GM21717 (cell line): ENCODE data around the gene ABHD5.
A peak's percentile ranks its signal among the peaks of the same experiment; 100 is the strongest.

Experiments
- ATAC-seq: cut with Tn5 transposase; IDR thresholded peaks from one replicate; pipeline ENCODE4 v1.9.1; 2021; ENCODE audit warnings: mild to moderate bottlenecking, moderate library complexity; ENCODE audit not compliant: unreplicated experiment

Gene ABHD5

DNA sequence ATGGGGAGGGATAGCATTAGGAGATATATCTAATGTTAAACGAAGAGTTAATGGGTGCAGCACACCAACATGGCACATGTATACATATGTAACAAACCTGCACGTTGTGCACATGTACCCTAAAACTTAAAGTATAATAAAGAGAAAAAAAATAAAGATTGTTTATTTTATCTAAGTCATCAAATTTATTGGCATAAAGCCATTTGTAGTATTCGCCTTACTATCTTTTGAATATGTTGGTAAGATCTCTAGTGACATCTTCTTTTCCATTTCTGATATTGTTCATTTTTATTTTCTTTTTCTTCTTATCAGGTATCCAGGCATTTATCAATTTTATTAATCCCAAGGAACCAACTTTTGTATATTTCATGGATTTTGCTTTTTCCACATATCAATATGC, 5.8 kb upstream of the ABHD5 start:
- ATAC-seq, result no peak

DNA sequence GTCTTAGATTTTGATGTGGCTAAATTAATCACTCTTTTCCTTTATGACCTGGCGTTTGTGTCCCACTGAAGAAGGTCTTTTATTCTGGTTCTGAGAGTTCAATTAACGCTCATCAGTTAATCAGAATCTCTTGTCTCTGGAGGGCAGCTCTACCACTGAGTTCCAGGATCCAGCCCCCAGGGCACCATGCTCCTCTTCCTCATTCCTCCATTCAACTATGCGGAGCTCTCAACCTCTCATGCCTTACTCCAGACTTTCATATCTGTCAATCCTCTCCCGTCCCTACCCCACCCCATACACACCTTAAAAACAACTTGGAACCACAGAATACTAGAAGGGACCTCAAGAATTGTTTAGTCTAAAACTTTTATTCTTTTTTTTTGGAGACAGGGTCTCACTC, 4.8 kb upstream of the ABHD5 start:
- ATAC-seq, result no peak

DNA sequence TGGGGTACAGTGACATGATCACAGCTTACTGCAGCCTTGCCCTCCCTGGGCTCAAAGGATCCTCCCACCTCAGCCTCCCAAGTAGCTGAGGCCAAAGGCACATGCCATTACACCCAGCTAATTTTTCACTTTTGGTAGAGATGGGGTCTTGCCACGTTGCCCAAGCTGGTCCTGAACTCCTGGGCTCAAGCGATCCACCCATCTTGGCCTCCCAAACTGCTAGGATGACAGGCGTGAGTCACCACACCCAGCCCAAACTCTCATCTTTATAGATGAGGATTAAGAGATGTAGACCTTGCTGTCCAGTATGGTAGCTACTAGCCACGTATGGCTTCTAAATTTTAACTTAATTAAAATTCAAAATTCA, 4.4 kb upstream of the ABHD5 start:
- no peak for ATAC-seq

DNA sequence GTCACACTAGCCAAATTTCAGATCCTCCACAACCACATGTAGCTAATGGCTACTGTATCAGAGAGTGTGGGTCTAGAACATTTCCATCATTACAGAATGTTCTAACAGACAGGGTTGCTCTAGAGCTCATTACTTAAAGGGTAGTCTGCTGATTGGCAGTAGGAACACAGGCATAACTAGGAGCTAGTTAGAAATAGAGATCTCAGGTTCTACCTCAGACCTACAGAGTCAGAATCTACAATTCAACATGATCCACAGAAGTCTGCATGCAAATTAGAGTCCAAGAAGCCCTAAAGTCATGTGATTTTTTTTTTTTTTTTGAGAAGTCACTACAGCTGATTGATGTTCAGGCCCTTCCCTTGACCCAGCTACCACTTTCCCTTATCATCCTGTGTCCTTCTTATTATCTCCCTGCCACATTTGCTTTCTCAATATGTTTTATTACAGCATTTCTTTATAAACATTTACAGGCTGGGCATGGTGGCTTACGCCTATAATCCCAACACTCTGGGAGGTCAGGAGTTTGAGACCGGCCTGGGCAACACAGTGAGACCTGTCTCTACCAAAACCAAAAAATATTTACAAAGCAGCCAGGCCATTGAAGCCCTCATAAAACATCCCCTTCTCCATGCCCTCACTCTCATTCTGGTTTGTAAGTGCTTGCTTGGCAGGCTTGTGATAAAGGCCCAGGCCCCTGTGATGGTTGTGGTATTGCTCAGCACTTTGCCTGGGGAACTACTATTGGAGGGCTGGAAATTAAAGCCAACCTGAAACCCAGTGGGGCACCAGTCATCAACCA, 3.8 kb upstream of the ABHD5 start:
- no peak for ATAC-seq

DNA sequence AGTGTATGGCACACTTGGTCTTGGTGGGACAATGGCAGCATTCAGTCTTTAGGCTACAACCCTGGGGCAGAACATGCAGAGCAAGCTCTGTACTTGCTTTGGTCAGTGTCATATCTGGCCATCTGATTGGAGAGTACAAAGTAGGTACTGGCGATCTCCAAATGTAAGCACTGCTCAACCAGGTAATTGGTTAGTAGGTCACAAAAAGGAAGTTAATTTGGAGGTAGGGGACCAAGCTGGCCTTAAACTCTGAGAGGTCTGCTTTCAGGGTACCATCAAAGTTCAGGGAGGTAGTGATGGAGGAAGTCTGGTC, 3.3 kb upstream of the ABHD5 start:
- ATAC-seq, result no peak

DNA sequence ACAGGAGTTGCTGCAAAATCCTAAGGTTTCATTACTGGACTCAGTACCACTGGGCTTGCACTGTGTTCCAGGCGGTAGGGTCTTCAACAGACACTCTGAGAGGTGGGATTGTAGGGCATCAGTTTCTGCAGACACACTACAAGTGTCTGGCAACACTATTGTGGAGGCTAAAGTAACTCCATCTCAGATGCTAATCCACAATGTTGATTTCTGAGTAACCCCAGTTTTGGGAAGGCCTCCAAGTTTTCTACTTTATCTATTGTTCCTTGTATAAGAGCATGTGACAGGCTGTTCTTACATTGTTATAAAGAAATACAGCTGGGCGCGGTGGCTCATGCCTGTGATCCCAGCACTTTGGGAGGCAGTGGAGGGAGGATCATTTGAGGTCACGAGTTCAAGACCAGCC, 2.5 kb upstream of the ABHD5 start:
- ATAC-seq, result no peak

DNA sequence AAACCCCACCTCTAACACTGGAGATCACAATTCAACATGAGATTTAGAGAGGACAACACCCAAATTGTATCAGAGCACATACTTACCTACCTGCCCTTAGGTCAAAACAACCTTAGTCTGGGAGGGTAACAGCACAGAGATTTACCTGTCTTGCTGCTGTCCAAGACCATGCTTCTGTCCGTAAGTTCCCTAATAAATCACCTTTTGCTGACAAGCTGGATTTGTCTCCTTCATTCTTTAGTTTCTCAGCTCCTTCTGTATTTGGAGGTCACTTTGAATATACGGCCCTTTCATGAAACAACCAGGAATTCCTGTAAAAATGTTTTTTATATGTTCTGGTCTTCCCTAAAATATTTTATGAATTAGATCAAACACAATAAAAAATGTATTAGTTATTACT, 1.6 kb upstream of the ABHD5 start:
- ATAC-seq, result no peak

DNA sequence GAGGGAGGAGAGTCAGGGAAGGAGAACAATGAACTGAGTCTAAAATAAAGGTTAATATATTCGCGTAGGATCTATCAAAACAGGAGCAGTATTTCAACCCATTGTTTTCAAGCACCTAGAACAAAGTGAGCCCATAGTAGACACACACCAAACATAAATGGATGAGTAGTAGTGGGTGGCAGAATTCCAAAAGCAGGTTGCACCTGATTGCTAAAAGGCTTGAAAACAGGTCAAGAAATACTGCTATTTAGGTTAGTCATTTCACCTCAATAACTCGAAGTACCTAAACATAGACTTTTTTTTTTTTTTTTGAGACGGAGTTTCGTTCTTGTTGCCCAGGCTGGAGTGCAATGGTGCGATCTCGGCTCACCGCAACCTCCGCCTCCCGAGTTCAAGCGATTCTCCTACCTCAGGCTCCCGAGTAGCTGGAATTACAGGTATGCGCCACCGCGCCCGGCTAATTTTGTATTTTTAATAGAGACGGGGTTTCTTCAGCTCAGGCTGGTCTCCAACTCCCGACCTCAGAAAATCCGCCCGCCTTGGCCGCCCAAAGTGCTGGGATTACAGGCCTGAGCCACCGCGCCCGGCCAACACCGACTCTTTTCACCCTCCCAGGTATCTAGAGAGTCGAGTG, 855 bp upstream of the ABHD5 start:
- ATAC-seq, result no peak

DNA sequence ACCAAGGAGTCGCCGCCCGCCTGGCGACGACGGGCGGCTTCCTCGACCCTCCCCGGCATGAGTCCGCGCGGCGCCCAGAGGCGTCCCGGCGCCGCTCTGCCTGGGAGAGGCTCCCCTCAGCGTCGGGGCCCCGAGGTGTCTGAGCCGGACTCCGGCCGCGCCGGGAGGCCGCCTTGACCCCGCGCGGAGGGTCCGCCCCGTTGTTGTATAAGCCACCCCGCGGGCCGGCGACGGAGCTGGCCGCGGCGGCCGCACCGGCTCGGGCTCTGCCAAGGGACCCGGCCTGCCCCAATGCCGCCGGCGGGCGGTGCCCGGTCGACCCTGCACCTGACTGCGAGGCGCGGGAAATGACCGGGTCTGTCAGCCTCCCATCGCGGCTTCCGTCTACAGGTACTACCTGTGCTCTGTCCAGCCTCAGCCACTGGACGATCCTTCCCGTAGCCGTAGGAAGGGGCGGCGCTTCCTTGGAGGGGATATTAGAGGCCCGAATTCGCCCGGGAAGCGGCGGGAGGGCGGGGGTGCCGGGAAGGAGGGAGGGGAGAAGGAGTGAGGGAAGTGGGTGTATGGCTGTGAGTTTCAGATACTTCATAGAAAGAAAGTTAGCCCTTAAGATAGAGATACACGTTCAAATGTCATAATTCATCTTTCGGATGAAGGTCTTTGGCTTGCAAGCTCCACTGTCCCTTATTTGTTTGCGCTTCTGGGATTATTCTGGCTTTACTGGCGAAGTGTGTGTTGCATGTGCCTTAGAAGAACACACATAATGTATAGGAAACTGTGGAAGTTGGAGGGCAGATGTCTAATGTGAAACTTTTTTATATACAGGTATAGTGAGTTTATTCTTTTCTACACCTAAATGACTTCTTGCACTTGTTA, 620 bp downstream of the ABHD5 start:
- ATAC-seq, result peak; percentile 38

DNA sequence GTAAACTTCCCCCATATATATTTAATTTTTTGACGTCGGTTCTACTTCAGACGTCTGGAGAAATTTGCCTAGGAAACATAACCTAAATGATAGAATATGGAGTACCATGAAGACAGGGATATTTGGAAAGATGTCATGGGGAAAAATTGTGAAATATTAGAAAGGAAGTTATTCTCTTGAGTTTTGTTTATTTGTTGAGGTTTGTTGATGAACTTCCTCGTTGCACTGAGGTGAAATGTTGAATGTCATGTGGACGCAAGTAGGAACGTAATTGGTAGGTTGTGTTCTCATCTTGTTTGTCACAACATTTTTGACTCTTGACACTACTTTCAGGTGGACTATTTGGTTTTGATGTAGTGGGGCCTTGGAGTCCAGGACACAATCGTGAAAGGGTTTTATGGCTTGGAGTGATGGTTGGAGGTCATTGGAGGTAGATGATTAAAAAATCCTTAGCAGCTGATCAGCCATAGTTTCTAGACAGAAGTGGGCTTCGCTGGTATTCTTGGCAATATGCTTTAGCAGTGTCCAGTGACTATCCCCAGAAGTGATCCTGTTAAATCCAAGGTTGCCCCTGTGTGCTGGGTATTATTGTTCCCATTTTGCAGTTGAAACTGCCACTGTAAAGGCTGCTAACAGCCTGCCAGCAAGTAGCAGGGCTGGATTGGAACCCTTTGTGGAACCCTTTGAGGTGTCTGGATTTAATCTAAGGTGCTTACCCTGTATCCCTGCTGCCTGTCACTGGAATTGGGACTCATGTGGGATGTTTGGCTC, 1.5 kb downstream of the ABHD5 start:
- ATAC-seq, result no peak

DNA sequence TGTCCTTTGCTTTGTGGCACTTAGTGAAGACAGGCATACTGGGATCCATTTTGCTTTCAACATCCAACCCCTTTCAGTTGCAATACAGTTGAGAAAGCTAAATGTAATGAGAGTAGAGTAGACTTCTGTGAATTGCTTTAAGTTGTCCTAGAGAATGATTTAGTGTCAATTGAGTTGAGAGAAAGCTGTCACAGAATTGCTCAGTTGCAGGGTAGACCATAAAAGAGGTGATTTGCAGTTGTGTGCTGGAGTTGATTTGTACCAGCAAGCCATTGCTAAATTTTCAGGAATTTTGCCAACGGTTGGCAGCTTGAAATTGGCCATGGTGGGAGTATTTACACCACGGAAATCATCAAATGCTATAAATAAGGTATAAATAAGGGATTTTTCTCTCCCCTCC, 2.2 kb downstream of the ABHD5 start:
- no peak for ATAC-seq

DNA sequence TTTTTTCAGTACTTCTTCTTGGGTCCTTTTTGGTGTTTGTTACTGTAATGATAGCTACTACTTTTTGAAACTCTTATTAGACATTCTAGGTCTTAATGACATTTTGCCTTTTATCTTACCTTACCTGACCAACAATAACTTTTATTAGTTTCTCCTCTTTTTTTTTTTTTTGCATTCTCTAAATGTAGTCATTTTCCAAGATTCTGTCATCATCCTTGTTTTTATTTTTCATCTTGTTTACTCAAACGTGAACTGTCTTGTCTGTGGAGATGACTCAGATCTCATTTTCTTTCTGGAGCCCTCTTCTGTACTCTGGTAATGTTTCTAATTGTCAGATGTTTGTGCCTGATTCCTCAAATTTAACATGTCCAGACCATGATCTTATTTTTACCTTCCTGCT, 2.9 kb downstream of the ABHD5 start:
- ATAC-seq, result no peak

DNA sequence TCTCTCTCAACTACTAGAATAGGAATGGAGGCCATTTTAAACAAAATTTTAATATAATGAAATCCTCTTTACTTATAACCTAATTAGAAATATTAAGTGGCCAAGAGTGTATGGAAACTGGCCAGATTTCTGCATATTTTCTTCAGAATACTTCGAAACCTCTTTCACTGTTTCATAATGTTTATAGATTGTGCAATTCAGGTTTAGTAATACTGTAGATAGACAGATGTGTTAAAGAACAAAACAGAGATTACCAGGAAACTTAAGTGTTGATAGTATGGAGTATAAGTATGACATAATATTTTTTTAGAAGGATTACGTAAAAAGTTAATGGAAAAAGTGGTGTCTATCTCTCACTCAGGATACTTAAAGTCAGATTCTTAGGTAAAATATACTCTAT, 4.7 kb downstream of the ABHD5 start:
- no peak for ATAC-seq

DNA sequence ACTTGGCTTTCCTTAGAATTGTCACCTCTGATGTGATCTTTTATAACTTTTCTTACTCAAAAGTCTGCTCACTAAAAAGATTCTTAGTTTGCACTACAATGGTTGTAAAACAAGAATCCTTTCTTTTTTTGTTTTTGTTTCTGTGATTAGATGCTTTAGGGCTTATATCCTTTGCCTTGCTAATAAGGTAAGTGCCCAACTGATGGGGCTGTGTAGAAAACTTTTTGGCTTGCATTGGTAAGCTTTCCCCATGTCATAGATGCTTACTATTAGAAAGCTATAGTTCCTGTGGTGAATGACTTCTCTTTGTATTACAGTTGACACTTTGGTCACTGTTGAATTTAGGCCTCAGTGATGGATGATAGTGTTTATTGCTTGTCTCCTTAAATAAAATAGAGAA, 5.1 kb downstream of the ABHD5 start:
- ATAC-seq, result no peak

DNA sequence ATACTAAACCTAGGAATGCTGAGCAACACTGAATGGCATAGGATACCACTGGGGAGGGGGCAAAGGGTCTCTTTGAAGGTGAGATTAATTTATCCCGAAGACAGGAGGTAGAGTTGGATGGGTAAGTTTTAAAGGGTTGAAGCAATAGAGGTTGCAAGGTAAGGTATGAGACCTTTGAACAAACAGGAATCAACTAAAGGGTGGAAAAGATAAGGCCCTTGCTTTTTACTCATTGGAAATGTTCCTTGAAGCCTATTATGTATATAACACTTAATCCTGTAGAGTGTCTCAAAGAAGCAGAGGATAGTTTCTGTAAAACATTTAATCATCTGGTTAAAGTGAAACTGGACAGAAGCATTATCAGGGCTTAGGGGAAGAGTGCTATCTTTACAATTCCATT, 5.7 kb downstream of the ABHD5 start:
- no peak for ATAC-seq

DNA sequence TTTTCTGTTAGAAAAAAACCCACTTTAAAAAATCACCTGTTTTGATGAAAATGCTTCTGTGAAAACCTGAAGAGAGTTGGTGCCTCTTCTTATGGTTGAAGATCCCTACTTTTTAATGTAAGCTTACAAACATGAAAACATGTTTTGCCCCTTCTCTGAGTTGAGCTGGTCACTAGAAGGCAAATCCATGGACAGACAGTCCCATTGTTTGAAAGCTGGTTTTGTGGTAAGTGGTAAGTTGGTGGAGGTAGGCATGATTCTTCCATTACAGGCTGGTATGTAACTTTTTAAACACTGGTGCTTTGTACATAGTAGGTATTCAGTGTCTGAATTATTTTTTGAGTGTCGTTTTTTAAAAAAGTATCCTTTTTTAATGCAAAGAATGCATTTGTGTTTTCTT, 6.1 kb downstream of the ABHD5 start:
- no peak for ATAC-seq

DNA sequence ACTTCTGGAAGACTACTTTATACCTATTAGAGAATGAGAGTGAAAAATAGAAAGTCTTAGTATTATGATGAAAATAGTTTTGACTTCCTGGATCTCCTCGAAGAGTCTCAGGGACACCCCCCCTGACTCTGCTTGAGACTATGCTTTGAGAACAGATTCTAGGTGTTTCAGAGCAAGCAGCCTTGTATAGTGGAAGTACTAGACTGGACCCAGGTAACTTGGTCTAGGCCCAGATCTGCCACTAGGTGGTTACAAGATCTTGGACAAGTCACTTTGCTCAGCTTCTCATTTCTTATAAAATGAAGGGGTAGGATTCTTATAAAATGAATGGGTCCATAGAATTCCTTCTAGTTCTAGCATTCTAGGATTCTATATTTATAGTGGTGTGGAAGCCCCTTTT, 9.1 kb downstream of the ABHD5 start:
- peak; percentile 77 for ATAC-seq

DNA sequence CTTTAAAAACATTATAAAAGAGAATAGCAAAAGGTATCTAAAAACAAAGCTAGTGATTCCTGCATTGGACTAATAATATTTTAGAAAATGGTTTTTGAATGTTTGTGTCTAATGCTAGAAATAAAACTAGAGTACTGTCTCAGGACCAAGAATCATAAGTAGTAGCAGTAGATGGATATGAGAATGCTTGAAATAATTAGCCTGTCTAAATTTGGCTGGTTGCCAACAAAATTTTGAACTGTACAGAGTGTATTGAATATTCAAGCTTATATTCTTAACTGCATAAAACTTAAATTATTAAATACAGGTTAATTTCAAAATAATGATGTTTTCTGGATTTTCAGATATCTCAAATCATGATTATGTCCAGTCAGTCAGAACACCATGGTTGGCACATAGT, 14.0 kb downstream of the ABHD5 start:
- ATAC-seq, result no peak

DNA sequence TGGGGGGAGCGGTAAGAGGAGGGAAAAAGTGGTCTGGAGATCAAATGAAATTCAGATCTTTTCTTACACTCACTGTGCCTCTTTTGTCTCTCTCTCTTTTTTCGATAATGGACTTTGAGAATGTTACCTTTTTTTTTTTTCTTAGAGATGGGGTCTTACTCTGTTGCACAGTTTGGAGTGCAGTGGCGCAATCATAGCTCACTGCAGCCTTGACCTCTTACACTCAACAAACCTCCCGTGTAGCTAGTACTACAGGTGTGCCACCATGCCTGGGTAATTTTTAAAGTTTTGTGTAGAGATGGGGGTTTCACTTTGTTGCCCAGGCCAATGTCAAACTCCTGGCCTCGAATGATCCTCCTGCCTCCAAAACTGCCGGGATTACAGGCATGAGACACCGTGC, 15.6 kb downstream of the ABHD5 start:
- ATAC-seq, result no peak

DNA sequence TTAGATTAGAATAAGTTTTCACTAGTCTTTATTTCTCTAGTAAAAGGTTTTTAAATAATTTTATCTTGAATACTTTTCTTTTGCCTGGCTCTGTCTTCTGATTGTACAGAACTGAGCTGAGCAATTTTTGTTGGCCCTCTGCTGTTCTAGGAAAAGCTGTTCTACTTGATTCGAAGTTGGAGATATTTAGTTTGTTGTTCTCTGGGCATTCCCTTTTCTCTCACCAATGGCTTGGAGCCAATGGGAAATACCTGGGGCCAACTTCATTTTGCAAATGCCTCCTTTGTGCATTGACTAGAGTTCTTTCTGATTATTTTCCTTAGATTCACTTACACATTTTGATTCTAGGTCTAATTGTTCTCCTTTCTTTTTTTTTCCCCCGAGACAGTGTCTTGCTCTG, 16.5 kb downstream of the ABHD5 start:
- ATAC-seq, result no peak

DNA sequence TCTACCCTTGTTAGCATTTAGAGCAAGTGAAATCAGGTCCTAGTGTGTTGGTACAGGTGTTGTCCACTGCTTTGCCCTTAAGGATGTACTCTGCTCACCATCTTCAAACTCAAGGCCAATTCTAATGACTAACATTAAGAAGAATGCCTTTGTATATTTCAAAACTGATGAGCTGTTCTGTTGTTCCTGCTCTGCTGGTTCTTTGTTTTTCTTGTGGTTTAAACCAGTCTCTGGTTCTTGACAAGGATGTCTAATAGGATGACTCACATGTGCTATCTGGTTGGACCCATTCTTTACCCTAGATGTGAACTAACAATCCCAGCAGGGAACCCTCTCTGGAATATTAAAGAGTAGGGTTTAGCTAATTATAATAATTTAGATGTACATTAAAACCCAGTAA, 17.3 kb downstream of the ABHD5 start:
- no peak for ATAC-seq
